GDM1 (cell line): ENCODE data around the gene DICER1.

Experiments used
- DNase-seq: peaks from one replicate; lab custom pipeline; 2025; lab: John Stamatoyannopoulos, UW

Gene DICER1

DNA sequence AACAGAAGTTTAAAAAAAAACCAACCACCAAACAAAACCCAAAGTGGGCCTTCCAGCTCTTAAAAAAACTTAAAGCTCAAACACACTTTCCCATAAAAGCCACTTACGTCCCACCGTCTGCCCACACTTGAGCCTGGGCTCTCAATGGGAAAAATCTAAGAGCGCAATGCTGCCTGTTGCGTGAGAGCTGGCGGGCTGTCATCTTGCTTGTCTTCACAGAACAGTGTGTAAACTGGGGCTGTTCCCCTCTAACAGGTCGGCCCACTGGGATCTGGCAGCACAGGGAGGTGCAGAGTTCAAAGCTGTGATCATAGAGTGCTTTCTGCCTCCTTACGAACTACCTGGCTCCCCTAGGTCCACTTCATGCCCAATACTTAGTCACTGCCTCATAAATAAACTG lies 80.0 kb downstream of the DICER1 start:
- no peak for DNase-seq

DNA sequence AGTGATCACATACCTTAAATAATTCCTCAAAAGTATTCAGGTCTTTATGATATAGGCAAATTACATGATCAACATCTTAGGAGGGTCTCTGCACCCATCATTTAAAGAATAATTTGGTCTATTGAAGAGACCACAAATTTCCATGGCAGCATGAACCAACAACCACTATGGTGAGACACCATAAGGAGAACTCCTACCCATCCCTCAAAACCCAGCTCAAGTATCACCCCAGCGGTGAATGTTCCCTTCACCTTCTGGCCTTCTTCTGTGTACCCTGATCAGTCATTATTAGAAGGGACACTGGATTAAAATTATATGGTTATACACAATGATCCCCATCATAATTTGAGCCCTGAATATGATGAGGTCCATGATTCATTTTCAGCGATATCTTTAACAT lies 81.5 kb downstream of the DICER1 start:
- no peak for DNase-seq

DNA sequence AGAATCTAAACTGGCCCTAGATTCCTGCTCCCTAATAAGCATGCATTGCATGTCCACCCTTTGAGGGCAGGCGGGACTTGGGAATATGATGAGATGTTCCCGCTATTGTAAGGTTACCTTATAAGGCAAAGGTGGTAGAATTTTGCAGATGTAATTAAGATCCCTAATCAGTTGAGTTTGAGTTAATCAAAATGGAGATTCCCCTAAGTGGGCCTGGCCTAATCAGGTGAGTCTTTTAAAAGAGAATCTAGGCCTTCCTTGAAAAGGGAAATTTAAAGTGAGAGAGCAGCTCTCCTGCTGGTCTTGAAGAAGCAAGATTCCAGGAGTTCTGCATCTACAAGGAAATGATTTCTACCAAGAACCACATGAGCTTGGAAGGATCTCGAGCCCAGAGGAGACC lies 83.4 kb downstream of the DICER1 start:
- no peak for DNase-seq

DNA sequence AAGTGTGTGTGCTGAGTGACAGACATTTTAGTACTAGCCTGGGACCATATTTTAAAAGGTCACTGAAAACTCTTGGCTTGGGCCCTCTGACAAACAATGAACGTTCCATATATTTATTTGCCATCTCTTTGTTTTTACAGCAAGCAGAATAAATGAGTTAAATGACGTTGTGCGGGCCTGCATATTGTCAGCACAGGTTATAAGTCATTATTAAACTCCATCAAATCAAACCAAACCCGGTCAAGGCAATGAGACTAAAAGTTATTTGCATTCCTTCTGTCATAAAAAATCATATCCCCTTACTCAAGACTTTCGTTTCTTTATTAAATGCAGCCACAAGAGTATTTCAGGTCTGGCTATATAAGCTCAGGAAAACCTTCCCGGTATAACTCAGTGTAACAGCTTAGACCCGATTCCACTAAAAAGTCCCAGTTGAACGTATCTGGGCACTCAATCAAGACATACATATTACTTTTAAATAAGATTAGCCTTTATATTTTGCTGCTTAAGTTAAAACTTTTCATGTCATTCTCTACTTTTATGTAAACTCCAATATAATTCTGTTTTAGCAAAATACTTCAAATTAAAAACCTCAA lies 84.9 kb downstream of the DICER1 start:
- no peak for DNase-seq

DNA sequence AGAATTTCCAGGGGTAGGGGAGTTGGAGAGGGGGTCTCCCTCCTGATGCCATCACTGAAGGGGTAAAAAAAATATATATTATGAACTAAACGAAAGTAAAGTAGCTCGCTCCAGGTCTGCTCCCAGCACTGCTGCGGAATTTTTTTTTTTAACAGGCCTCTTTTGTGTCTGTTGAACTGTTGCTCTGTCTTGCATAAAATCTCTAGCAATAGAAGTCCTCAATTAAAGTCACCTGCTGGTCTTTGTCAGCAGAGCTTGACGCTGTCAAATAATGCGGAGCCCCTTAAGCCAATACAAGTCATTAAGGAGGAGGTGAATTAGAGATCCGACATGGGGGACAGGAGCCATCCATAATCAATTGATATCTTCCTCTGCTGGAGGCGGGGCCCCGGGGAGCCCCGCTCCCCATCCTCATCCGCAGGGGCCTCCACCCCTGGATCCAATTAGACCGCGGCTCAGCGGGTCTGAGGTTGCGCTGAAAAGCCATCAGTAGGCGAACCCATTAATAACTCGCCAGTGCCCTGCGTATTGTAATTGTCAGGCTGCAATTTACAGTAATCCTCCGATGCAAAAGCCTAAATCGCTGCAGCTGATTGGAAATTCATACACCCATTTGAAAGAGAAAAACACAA lies 85.6 kb downstream of the DICER1 start:
- DNase-seq = no peak

DNA sequence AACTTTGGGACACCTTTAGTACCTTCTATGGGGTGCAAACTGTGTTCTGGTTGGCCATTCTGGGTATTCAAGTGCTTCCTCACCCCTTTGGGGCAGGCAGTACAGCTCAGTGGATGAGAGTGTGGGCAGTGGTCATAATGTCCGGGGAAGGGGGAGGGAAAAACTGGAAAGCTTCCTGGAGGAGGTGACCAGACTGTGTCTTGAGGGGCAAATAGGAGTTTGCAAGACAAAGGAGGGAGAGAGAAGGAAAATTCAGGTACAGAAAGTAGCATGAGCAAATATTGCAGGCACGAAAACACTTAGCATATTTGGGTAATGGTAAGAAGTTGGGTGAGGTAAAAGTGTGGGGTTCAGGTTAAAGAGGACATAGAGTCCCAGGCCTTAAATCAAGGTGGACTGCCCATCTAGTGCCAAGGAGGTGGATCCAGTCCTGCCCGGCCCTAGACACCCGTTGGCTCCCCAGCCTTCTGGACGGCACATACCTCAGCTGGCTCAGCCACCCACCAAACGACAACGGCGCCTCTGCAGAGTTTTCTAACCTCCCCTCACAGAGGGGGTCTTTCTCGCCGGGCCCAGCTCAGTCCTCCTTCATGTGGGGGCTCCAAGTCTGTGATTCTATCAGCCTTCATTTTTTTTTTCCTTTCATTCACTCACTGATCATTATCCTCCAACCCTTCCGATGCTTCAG lies 86.4 kb downstream of the DICER1 start:
- no peak for DNase-seq

DNA sequence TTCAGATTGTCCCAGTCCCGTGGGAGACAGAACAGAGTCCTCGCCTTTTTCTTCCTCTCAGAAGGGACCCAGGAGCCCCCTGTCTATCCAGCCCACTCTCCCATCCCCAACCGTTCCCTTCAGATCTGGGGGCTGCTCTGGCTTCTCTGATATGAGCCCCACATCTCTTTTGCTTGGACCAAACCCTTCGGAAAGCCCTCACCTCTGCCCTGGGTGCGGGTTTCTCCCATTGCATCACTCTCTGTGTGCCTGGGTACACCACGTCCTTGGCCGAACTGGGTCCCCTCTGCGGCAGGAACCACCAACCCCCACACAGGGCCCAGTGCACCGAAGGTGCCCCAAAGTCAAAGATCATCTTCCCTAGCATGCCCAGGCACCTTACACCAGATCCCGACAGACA lies 87.8 kb downstream of the DICER1 start:
- DNase-seq = no peak

DNA sequence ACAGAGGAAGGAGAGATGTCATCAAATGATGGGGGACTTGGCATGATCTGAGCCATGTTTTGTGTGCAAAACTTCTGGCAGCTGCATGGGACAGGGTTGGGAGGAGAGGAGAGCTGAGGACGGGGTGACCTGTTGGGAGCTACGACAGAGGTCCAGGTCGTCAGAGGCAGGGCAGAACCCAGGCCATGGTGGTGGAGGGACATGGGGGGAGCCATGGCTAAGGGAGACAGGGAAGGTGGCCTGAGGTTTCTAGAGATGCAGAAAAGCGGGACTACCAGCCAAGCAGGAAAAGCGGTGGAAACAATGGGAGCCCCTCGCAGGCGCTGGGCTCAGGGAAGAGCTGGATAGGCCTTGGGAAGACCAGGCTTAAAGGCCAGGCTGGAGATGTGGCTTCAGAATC lies 88.3 kb downstream of the DICER1 start:
- no peak for DNase-seq

DNA sequence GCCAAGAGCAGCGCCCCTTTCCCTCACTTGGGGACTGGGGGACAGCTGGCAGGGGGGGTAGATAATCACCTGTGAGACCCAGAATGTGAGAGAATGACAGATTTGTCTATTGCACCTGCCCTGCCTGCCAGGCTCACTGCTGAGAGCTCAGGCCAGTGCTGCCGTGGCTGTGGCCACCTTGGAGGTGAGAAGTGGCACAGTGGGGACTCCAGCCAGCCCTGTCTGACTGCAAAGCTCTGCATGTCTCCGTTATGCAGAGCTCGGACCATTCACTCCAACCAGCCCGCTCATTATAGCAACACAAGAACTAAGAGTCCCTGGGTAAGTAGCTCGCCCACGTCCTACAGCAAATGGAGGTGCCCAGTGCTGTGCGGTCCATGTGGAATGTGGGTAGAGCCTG lies 88.8 kb downstream of the DICER1 start:
- DNase-seq = no peak

DNA sequence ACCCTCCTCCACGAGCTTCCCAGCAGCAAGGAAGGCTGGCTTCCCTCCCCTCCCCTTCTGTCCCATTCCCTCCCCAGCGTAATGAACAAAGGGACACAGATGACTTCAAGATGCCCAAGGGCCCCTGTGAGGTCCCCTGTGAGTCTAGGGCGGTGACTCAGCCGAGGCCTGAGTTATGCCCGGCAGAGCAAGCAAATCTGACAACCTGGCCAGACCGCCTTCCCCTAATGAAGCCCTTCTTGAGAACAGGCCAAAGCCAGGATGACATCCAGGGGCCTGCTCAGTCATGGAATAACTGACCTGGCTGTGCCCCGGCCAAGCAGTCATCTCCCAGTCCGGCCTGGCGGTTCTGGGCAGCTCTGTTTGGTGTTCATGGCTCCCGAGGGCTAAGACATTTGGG lies 89.2 kb downstream of the DICER1 start:
- no peak for DNase-seq

DNA sequence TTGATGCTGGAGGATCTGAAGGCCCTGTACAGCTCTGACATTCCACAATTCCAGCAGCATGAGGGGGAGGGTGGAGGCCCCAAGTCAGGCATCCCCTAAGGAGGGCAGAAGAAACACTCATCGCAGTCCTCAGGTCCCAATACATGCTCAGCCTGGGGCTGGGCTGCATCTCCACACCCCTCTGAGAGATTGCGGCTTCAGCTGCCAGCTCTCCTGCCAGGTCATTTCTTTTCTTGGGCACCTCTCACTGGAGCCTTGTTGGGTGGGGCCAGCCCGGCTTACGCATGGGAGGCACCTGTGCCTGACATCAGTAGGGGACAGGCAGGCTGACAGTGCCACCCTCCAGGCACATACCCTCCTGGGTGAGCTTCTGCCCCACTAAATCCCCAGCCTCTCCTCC lies 89.8 kb downstream of the DICER1 start:
- no peak for DNase-seq

DNA sequence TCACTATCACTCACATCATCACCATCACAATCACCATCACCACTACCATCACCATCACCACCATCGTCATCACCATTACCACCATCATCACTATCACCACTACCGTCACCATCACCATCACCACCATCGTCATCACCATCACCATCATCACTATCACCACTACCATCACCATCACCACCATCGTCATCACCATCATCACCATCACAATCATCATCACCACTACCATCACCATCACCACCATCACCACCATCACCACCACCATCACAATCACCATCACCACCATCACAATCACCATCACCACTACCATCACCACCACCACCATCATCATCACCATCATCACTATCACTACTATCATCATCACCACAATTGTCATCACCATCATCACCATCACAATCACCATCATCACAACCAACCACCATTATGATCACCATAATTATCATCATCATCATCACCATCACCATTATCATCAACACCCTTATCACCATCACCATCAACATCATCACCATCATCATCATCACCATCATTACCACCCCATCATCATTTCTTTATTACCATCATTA lies 90.8 kb downstream of the DICER1 start:
- DNase-seq = no peak

DNA sequence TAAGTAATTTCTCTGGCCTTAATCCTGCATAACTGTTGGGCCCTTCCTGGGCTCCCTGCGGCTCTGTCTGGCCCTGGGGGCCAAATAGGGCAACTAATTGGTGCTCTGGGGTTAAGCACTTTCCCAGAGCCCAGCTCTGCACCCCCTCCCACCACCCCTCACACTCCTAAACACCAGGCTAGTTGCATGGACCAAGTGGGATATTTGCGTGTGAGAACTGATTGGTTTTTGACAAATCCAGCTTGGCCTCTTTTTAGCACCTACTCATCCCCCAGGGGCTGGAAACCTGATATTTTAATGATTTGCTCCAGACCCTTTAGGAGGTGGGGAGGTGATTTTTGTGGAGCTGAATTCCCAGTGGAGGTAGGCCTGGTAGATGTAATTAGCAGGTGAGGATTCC lies 91.9 kb downstream of the DICER1 start:
- no peak for DNase-seq

DNA sequence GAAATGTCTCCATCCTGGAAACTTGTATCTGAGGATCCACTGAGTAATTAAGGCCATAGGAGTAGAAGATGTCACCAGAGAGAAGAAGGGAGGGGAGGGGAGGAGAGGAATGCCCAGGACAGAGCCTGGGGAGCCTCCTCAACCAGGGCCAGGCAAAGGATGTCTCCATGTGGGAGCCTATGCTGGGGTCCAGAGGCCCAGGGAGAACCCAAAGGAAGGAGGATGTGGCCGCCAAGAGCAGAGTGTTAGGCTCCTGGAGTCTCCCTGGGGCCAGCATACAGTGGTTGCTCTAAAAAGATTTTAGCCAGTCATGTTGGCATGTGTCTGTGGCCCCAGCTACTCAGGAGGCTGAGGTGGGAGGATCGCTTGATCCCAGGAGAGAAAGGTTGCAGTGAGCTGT lies 92.6 kb downstream of the DICER1 start:
- no peak for DNase-seq

DNA sequence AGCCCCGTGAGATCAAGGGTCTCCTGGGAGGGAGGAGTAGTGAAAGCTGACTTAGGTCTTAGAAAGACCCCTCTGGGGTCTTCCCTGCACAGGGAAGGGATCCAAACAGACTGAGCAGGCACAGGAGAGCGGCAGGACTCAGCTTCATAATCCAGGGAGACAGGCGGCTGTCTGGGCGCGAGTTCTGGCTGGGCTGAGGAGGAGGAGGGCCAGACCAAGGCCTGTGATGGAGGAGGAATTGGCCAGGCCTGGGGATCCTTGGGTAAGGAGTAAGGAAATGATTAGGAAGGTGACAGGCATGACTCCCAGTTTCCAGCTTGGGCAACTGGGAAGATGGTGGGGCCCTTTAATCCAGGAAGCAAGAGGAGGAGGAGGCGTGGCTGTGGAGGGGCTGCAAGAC lies 93.1 kb downstream of the DICER1 start:
- DNase-seq = no peak

DNA sequence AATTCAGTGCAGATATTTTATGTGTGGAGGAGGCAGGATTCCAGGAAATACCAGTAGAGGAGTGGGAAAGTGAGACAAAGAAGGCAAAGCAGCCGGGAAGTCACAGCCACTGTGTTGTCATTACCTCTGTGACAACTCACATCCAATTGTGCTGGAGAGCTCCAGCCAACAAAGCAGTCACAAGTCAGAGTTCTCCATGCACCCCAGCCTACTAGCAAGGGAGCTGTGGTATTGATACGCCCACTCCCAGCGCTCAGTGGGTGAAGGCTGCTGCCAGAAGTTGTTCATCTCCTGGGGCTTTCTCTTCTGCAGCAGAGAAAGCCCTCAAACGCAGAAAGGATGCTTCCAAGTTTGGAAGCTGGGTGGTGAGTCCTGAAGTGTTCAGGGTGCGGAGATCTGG lies 93.9 kb downstream of the DICER1 start:
- no peak for DNase-seq

DNA sequence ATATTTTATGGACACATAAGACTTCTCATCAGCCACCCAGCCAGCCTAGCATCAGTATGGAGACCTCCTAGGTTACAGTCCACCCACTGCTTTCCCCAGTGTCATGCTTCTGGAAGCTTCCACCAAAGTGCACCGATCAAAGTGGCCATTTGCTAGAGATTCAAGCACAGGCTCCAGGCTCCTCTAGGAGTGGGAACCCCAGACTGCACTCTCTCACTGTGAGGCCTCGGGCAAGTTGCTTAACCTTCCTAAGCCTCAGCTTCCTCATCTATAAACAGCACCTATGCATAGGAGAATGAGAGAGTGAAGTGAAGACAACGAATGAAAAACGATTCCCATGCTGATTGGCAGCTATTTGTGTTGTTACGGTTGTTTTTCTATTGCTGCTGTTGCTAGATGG lies 94.4 kb downstream of the DICER1 start:
- no peak for DNase-seq

DNA sequence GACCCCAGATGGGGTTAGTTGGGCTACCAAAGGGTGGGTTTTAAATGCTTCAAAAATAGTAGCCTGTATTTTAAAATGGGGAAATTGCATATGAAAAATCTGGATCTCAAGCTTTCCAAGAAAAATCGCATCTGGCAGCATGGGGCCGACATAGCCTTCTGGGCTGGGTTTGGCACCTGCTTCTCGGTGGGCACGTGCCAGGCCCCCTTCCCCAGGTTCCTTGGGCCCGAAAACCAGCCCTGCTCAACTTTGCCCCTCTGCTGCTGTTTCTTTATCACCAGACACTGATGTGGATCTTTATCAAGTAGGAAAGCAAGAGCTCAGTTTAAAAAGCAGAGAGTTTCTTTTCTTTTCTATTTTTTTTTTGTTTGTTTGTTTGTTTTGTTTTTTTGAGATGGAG lies 95.1 kb downstream of the DICER1 start:
- no peak for DNase-seq

DNA sequence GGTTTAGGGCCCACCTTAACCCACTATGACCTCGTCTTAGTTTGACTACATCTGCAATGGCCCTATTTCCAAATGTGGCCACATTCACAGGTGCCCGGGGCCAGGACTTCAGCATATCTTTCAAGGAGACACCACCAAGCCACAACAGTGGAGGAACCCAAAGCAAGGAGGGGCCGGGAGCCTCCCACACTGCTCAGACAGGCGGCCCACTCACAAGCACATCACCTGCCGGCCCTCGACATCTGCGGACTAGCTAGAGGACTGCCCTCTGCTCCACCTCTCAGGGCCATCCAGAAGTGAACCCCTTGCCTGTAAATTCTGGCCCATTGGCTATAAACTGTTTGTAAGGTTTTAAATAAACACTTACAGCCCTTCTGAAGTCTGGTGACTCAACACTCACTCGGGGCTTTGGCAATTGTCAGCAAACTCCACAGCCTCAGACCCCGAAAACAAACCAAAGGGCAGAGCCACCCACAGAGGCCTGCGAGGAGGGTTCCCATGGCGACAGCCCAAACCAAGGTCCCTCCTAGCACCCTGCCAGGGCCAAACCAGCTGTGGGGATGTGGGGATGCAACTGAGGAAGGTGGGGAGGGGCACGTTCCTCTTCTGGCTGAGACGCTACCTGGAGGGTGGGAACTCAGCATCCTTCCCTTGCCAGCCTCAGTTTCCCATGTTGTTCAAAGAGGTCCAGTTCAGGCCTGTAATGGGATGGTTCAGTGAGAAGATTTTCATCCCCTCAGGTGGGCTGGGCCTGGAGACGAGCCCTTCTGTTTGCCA lies 95.8 kb downstream of the DICER1 start:
- no peak for DNase-seq

DNA sequence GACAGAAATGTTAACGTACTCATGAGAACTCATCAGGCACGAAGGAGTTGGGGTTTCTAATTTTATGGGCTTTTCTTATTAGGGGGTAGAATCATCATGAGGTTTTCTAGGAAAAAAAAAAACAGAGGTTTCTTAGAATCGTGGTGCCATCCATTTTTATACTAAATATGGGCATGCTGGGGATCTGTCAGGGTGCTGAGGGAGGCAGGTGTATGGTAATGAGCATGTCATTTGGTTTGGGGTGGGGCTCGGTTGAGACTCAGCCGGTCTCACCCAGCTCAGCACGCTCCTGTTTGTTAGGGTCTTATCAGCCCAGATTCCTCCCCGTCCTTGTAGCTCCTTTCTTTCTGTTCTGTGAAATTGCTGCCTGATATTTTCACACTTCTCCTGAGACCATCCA lies 98.2 kb downstream of the DICER1 start:
- no peak for DNase-seq

DNA sequence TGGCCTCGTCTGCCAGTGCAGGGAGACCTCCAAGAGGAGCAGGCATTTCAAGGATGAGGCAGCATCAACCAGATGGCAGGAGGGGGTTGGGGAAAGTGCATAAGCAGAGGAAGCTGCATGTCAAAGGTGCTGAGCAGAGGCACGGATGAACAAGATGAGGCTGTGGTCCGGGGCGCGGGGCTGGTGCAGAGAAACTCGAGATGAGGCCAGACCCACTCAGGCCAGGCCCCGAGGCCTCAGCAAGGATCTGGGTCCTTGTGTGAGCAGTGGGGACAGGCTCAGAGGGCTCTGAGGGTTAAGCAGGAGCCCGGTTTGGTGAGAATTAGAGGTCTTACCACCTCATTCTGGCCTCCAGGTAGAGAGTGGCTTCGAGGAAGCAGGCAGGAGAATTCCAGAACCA lies 98.8 kb downstream of the DICER1 start:
- DNase-seq = no peak

DNA sequence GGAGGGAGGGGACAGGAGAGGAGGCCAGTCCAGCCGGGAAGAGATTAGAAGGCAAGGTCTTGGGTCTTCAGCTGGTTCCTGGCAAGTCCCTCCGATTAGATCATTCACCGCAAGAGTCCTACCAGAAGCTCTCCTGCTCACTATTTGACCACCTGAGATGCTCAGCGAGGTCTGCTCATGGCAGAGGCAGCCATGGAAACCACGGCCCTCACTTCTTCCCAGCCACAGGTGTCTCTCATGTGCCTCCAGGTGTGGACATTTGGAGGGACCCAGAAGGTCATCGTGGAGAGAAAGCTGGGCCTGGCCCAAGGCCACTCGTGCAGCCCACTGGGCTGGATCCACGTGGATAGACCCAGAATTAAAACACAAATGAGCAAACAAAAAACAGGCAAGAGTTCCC lies 99.5 kb downstream of the DICER1 start:
- no peak for DNase-seq

DNA sequence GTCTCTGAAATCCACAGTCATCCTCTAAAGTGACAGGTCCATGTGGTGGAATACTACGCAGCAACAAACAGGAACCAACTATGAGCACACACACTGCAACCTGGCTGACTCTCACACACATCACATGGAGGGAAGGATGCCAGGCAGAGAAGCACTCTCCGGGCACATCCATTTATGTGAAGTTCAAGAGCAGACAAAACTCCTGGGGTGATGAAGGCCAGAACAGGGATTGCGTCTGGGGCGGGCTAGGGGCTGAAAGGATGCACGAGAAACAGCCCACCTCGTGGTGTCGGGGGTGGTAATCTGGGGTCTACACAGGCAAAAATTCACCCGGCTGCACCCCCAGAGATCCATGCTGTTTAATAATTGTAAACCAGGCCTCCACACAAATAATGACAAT lies 100.2 kb downstream of the DICER1 start:
- DNase-seq = no peak
